ENCODE results near the gene RAMP3.

GRCh38 chr7:45161842-45162241, 4.3 kb downstream of the RAMP3 start:
- TF ChIP-seq POLR2A (IDR thresholded peaks at IDR 0.05) (no peak), CTCF (IDR thresholded peaks at IDR 0.05 in 4 of 5, conservative IDR thresholded peaks at IDR 0.05 in 1 of 5) (no peak)
